GM12873 (cell line): ENCODE measurements around the gene HTRA3.

Experiments used
- TF ChIP-seq, protein P1 (sequence below): IDR thresholded peaks from 2 replicates; pipeline ENCODE4 v1.5.1; 2012; ENCODE audit warnings: low read depth, mild to moderate bottlenecking, moderate library complexity, low read length, control low read depth; ENCODE audit not compliant: insufficient read depth; ENCODE audit errors: missing control alignments

Gene HTRA3

DNA sequence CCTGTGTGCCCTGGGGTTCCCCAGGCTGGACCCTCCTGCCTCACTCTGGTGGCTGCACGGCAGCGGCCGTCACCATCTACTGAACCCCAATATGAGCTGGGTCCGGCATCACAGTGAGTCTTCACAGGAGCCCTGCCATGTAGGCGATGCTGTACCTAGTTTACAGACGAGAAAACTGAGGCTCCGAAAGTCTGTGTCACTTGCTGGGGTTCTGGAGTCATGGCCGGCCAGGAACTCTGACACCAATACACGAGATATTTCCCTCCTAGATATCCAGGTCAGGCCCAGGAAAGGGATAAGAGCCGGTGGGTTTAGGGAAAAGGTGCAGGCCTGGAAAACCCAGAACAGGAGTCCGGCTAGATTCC lies 74.4 kb downstream of the HTRA3 start:
- TF ChIP-seq, protein P1, sequence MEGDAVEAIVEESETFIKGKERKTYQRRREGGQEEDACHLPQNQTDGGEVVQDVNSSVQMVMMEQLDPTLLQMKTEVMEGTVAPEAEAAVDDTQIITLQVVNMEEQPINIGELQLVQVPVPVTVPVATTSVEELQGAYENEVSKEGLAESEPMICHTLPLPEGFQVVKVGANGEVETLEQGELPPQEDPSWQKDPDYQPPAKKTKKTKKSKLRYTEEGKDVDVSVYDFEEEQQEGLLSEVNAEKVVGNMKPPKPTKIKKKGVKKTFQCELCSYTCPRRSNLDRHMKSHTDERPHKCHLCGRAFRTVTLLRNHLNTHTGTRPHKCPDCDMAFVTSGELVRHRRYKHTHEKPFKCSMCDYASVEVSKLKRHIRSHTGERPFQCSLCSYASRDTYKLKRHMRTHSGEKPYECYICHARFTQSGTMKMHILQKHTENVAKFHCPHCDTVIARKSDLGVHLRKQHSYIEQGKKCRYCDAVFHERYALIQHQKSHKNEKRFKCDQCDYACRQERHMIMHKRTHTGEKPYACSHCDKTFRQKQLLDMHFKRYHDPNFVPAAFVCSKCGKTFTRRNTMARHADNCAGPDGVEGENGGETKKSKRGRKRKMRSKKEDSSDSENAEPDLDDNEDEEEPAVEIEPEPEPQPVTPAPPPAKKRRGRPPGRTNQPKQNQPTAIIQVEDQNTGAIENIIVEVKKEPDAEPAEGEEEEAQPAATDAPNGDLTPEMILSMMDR: no peak

DNA sequence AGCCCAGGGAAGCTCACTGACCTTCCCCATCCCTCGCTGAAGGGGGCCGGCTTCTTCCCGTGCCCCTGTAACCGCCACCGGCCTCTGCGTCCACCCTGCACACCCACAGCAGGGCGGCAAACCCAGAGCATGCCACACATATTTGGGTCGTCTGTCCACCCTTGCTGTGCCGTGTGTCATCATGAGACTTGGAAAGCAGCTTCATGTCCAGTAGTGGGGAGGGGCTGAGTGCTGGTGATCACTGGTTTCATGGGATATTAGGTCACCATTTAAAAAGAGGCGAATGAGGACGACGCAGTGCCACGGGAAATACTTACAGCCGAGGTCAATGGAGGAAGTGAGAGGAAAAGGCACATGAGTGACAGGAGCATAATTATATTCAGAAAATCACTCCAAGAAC lies 74.8 kb downstream of the HTRA3 start:
- TF ChIP-seq, protein P1: no peak

DNA sequence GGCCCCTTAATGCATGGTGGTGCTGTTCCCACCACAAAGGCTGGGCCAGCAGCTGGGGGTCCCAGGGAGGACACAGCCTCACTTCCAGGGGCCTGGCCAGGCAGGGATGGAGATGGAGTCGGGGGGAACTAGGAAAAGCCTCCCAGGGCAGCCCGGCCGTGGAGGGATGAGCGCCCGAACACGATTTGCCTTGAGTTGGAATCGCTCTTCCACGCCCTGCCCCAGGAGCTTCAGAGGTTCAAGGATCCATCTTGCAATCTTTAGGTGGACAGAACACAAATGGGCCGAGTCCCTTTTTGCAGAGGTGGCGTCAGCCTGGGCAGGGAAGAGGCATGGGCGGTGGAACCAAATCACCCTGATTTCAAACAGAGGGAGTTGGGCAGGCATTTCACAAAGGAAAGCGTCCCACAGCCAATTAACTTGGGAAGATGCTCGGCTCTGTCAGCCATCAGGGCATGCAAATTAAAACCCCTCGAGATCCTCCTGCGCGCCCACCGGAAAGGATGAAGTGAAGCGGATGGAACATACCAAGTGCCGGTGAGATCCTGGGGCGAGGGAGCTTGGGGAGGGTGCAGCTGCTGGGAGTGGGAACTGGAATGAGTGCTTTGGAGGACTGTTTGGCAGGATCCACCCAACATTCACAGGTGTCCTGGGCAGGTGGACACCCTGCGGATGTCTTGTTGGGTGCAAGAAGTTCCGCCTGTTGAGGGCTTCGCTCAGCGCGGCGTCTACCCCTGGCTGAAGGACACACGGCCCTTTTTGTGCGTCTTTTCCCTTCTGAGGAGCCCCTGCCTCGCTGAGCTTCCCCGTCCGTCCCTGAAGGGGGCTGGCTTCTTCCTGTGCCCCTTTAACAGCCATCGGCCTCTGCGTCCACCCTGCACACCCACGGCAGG lies 75.7 kb downstream of the HTRA3 start:
- TF ChIP-seq, protein P1: no peak

DNA sequence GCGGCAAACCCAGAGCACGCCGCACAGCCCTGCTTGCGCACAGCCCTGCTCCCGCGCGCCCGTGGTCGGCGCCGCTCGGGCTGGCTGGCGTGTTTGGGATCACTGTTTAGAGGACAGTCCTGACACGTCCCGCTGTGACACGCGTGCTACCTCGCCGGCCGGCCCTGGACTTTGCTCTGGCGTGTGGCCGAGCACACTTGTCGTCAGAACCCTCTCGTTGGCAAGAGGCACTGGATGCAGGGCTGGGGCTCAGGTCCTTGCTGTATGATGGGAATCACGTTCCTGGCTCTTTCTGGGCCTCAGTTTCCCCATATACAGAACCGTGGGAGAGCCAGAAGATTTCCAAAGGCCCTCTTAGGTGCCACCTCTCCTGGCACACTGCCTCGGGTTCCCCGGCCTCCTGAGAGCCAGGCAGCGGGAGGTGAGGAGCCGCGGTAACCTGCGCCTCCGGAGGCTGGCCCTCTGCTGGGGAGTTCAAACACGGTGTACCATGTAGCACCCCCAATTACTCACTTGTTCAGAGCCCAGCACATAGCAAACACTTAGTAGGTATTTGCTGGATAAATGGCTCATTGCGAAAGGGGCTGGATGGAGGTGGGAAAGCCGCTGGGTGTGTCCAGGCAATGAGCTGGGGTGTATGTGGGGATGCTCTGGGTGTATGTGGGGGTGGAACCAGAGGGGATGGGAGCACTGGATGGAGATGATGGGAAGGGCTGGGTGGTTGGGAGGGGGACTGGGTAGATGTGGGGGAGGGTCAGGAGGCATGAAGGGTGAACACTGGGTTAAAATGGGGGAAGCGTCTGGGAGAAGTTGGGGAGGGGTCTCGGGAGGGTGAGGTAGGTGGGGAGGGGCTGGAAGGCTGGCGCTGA lies 76.6 kb downstream of the HTRA3 start:
- TF ChIP-seq, protein P1: no peak

DNA sequence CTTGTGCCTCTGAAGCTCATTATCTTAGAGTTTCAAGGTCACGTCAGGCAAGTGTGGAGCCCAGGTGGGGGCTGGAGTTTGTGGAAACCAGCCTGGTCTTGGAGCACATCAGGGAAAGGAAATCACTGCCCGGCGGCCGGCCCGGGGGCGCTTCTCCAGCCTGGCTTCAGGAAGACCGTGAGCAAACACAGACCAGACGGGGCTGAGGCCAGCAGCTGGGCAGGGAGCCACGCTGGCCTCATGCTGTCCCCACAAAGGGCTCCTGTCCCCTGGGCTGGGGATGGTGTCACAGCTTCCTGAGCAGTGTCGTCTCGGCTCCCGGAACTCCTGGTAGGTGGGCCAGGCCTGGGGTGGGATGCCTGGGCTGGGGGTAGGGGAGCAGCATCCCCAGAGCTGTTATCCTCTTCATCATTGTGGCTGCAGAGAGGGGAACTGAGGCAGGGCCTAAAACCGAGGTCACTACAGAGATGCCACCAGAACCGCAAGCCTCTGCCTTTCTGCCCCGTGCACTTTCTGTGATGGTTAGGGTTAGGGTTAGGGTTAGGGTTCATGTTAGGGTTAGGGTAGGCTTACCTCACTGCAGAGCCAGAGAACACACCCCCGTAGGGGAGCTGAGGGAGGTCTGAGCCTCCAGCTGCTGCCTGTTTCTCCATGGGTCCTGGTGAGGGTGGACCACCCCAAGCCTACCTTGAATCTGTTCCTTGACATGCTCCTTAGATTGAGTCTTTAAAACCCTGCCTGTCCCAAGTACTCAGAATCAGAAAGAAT lies 77.5 kb downstream of the HTRA3 start:
- TF ChIP-seq, protein P1: no peak

DNA sequence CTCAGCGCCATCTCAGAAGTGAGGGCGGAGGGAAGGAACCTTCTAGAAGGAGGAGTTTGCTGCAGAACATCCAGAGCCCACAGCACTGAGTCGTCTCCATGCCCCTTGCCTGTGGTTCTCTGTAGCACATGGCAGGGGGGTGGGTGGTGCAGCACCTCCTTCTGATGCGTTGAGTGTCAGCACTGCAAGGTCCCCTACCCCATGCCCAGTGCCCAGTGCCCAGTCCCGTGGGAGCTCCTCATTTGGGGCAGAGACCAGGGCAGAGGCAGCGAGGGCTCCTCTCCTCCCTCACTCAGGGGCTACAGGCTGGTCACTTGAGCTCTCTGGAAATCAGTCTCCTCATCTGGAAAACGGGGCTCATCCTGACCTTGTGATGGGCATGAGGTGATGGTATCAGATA lies 78.1 kb downstream of the HTRA3 start:
- TF ChIP-seq, protein P1: no peak

DNA sequence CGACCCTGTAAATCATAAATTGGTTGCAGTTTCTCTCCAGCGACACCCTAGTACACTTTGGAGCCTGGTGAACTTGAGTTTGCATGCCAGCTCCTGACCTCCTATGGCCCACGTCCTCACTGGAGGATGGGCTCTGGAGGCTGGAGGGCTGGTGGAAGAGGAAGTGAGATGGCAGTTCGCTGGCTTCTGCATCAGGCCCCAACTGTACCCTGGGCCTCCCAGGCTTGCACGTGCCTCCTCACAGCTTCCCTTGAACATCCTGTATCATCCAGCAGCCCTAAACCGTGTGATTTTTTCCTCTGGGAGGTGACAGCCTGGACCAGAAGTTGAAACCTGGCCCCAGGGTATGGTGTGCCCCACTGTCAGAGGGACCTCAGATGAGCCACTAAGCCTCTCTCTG lies 78.5 kb downstream of the HTRA3 start:
- TF ChIP-seq, protein P1: no peak
